ENCODE data around the gene EPB41L2.
A peak's percentile ranks its signal among the peaks of the same experiment; 100 is the strongest.
"Not testable (repeated sequence)": the region's sequence is repeated elsewhere in the genome, so short reads cannot be mapped to it uniquely, and the experiment has no call there.

Gene EPB41L2

DNA sequence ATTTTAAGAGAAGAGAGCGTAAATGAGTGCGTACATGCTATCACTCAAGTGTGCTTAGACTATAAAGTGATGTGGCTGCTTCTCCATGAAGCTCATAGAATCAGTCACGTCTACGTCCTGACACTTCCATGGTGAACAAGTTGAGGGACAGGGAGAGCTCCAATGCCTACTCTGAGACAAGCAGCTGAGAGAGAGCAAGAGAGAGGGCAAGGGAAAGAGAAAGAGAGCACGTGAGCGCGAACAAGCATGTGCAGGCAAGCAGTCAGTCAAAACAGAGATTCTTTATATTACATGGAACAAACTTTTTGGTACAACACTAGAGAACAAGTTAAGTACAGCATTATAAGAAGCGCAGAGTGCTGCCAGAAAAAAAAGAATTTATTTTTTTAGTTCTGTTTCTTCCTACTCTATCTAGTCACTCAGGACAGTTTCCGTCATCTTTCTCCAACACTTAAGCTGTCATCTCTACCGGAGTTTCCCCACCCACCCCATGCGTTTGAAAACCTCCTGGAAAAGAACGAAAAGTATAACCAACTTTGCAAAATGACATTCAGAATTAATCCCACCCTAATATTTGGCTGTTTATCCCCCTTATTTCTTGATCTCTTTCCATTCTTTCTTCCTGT, 61.8 kb downstream of the EPB41L2 start:
- Histone ChIP-seq H3K4me1 (ENCODE audit: control insufficient read depth, insufficient read depth, low read length) (peaks cover 36% of the 10 kb centered on the region), H3K9me3 (replicated peaks; ENCODE audit: low read length) (no peaks in the 10 kb centered on the region), H3K36me3 (ENCODE audit: insufficient read depth, low read length) (no peaks in the 10 kb centered on the region), H3K9ac (ENCODE audit: low read depth, low read length) (peak overlapping the region; percentile 13), H3K4me3 (ENCODE audit: low read length) (peak overlapping the region; percentile 46), H3K27me3 (ENCODE audit: control insufficient read depth, insufficient read depth, low read length) (no peaks in the 10 kb centered on the region), H3K4me2 (ENCODE audit: low read length) (peak overlapping the region; percentile 72)

DNA sequence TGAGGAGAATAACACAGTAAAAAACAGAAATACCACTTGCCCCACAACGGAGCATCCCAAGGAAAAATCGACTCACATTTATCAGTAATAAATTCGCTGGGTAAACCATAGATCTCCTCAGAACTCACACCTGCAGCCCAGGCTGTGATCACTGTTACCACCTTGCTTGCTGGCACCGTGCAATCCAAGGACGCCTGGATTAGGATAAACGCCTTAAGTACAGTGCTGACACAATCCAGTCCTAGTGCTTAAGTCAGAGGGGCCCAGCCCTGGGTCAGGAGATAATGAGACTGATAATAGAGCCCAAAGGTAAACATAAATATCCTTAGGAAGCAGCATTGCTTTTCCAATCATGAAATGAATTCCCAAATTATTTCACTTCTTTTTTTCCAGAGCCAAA, 62.5 kb downstream of the EPB41L2 start:
- H3K4me3 ChIP-seq (ENCODE audit: low read length) = no peak overlapping the region
- peaks cover 41% of the 10 kb centered on the region for H3K4me1 ChIP-seq (ENCODE audit: control insufficient read depth, insufficient read depth, low read length)
- no peaks in the 10 kb centered on the region for H3K9me3 ChIP-seq (replicated peaks; ENCODE audit: low read length)
- no peak overlapping the region for H3K4me2 ChIP-seq (ENCODE audit: low read length)
- H3K27me3 ChIP-seq (ENCODE audit: control insufficient read depth, insufficient read depth, low read length) = no peaks in the 10 kb centered on the region
- H3K9ac ChIP-seq (ENCODE audit: low read depth, low read length) = no peak overlapping the region
- no peaks in the 10 kb centered on the region for H3K36me3 ChIP-seq (ENCODE audit: insufficient read depth, low read length)

DNA sequence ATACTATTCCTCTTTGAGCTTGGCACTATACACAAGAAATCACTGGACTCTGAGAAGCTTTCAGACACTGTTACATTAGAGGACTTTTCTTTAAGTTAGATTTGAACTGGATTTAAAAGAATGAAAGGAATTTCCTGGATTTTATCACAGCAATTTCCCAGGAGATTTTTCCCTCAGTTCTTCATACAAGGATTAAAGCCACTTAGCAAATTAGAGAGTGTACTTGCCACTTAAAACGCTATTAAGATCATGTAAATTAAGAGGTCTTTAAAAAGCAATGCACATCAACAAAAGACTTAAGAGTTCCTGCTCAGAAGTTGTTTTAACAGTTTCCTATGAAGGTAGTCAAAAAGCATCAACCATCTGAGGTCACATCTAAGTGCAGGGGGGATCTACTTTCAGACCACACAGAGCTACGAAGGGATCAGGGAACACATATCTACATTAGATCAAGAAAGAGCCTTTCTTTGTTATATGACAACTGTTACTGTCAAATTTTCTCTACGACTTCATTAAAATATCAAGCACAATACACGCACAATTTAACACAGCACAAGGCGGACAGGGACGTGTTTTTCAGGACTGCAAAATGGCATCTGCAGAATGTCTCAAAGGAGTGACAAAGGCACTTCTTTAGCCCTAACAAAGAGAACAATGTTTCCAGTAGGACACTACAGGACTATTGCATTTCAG, 65.8 kb downstream of the EPB41L2 start:
- H3K9ac ChIP-seq (ENCODE audit: low read depth, low read length) = peak overlapping the region; percentile 7
- H3K27me3 ChIP-seq (ENCODE audit: control insufficient read depth, insufficient read depth, low read length) = no peaks in the 10 kb centered on the region
- peak overlapping the region; percentile 57 for H3K4me2 ChIP-seq (ENCODE audit: low read length)
- peaks cover 34% of the 10 kb centered on the region for H3K4me1 ChIP-seq (ENCODE audit: control insufficient read depth, insufficient read depth, low read length)
- H3K36me3 ChIP-seq (ENCODE audit: insufficient read depth, low read length) = no peaks in the 10 kb centered on the region
- H3K9me3 ChIP-seq (replicated peaks; ENCODE audit: low read length) = no peaks in the 10 kb centered on the region
- H3K4me3 ChIP-seq (ENCODE audit: low read length) = peak overlapping the region; percentile 20

DNA sequence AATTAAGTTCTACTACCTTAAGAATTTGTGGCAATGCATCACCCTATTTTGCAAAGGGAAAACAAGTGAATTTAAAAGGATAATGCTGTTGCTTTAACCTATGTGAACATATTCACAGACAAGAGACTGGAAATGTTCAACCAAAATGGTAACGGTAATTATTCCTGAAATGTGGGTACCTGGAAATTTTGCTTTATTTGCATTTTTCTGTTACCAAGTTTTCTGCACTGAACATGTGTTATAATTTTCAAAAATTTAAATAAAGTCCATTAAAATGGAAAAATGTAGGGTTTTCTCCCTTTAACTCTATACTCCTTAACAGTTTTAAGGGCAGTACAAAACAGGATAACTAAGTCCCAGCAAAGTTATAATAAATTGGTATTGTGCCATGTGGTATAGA, 66.4 kb downstream of the EPB41L2 start:
- peak overlapping the region; percentile 57 for H3K4me2 ChIP-seq (ENCODE audit: low read length)
- peaks cover 29% of the 10 kb centered on the region for H3K4me1 ChIP-seq (ENCODE audit: control insufficient read depth, insufficient read depth, low read length)
- no peaks in the 10 kb centered on the region for H3K36me3 ChIP-seq (ENCODE audit: insufficient read depth, low read length)
- H3K9ac ChIP-seq (ENCODE audit: low read depth, low read length) = peak overlapping the region; percentile 7
- no peak overlapping the region for H3K4me3 ChIP-seq (ENCODE audit: low read length)
- no peaks in the 10 kb centered on the region for H3K9me3 ChIP-seq (replicated peaks; ENCODE audit: low read length)
- no peaks in the 10 kb centered on the region for H3K27me3 ChIP-seq (ENCODE audit: control insufficient read depth, insufficient read depth, low read length)

DNA sequence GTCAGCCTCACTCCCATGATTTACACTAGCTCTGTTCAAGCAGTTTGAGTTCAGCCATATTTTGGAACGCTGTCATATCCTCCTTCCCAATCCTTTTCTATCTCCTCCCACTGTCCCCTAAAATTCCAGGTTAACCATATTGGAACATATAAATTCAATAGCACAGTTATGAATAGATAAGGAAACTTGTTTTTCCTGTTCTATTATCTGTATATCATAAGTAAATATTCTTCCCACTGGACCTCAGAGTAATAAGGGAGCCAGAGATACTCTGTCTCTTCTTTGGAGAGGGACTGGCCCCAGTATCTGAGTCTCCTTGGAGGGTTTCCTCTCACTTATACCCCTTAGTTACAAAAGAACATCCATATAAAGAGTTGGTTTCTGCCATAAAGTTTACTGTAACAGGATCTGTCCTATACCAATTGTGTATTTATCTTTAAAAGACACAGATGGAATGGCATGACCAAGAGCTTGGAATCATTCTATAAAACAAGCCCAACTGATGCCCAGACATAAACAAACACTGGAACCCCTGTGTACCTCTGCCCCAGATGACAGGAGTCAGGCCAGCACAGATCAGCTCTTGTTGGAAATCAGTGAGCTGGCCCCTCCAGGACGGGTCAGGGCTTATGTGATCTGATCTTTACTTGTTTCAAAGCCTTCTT, 67.1 kb downstream of the EPB41L2 start:
- no peak overlapping the region for H3K4me3 ChIP-seq (ENCODE audit: low read length)
- H3K9ac ChIP-seq (ENCODE audit: low read depth, low read length) = no peak overlapping the region
- peaks cover 21% of the 10 kb centered on the region for H3K4me1 ChIP-seq (ENCODE audit: control insufficient read depth, insufficient read depth, low read length)
- H3K36me3 ChIP-seq (ENCODE audit: insufficient read depth, low read length) = no peaks in the 10 kb centered on the region
- no peaks in the 10 kb centered on the region for H3K9me3 ChIP-seq (replicated peaks; ENCODE audit: low read length)
- H3K4me2 ChIP-seq (ENCODE audit: low read length) = no peak overlapping the region
- H3K27me3 ChIP-seq (ENCODE audit: control insufficient read depth, insufficient read depth, low read length) = no peaks in the 10 kb centered on the region

DNA sequence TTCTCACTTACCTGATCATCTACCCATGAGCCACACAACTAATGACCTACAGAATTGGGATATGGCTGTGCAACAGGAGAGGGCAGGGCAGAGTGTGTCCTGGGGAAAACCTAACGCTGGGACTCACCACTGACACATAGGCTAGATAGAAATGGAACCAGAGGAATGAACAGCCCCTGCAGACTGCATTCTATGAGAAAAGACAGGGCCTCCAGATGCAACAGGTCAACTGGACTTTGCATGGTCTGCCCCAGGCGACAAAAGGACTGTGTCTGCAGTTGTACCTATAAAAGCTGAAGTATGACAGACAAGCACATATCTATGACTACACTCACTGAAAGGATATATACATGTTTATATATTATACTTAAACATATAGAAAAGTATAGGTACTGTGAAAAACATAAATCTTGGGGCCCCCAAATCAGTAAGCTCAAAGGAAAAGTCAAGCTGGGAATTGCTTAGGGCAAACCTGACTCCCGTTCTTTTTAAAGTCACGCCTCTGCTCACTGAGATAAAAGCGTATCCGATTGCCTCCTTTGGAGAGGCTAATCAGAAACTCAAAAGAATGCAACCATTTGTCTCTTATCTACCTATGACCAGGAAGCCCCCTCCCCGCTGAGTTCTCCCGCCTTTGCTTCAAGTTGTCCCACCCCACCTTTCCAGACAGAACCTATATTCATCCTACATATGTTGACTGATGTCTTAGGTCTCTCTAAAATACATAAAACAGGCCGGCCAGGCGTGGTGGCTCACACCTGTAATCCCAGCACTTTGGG, 68.5 kb downstream of the EPB41L2 start:
- Histone ChIP-seq H3K9ac (ENCODE audit: low read depth, low read length) (no peak overlapping the region), H3K9me3 (replicated peaks; ENCODE audit: low read length) (no peaks in the 10 kb centered on the region), H3K4me1 (ENCODE audit: control insufficient read depth, insufficient read depth, low read length) (peaks cover 21% of the 10 kb centered on the region), H3K27me3 (ENCODE audit: control insufficient read depth, insufficient read depth, low read length) (no peaks in the 10 kb centered on the region), H3K36me3 (ENCODE audit: insufficient read depth, low read length) (no peaks in the 10 kb centered on the region), H3K4me3 (ENCODE audit: low read length) (no peak overlapping the region), H3K4me2 (ENCODE audit: low read length) (no peak overlapping the region)

DNA sequence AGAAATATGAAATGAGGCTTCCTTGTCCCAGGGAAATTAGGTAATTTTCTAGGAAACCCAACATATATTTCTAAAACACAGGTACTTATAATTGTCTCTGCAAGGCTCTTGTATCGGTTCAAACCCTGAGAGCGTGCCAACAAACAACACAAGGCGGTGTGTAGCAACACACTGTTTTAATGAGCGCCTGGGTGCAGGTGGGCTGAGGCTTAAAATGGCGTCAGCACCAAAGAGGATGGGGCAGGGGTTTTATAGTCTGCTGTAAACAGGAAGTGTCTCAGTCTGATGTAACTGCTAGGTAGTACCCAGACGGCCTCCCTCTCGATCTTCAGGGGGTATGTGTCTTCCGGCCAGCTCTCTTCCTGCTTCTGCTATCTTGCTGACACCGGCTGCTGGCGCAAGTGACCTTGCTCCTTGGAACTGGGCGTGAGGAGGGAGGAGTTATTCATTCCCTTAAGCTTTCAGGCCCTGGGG, 69.7 kb downstream of the EPB41L2 start:
- Histone ChIP-seq H3K27me3 (ENCODE audit: control insufficient read depth, insufficient read depth, low read length) (no peaks in the 10 kb centered on the region), H3K4me1 (ENCODE audit: control insufficient read depth, insufficient read depth, low read length) (peaks cover 21% of the 10 kb centered on the region), H3K36me3 (ENCODE audit: insufficient read depth, low read length) (no peaks in the 10 kb centered on the region), H3K4me2 (ENCODE audit: low read length) (no peak overlapping the region), H3K9ac (ENCODE audit: low read depth, low read length) (no peak overlapping the region), H3K4me3 (ENCODE audit: low read length) (no peak overlapping the region), H3K9me3 (replicated peaks; ENCODE audit: low read length) (no peaks in the 10 kb centered on the region)

DNA sequence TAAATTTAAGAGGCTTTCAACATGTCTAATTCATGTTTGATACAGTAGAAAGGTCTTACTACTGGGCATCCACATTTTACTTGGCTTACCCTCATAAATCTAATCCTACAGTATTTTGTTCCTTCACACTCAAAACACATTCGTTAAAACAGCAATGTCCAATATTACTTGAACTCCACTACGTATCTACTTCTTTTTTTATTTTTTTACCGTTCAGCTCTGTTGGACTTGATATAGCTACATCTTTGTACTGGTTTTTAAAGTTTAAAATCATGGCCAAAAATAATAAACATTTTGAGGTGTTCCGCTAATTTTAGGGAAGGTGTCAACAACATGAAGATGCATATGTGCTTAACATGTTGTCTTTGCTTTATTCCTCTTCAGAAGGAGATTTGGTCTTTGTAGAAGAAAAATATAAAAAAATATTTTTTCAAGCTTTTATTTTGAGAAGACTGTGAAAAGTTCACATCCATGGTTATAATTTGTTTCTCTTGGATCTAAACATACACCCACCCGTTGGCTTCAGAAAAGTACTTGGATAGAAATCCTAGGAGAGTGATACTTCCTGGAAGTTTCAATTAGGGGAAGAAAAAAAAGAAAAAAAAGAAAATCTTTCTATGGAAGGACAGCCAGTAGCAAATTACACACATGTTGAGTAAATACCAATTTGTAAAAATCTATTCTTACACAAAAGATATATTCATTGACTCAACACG, 71.5 kb downstream of the EPB41L2 start:
- Histone ChIP-seq H3K36me3 (ENCODE audit: insufficient read depth, low read length) (no peaks in the 10 kb centered on the region), H3K9ac (ENCODE audit: low read depth, low read length) (no peak overlapping the region), H3K4me3 (ENCODE audit: low read length) (no peak overlapping the region), H3K27me3 (ENCODE audit: control insufficient read depth, insufficient read depth, low read length) (no peaks in the 10 kb centered on the region), H3K4me2 (ENCODE audit: low read length) (no peak overlapping the region), H3K9me3 (replicated peaks; ENCODE audit: low read length) (no peaks in the 10 kb centered on the region), H3K4me1 (ENCODE audit: control insufficient read depth, insufficient read depth, low read length) (peaks cover 9% of the 10 kb centered on the region)

DNA sequence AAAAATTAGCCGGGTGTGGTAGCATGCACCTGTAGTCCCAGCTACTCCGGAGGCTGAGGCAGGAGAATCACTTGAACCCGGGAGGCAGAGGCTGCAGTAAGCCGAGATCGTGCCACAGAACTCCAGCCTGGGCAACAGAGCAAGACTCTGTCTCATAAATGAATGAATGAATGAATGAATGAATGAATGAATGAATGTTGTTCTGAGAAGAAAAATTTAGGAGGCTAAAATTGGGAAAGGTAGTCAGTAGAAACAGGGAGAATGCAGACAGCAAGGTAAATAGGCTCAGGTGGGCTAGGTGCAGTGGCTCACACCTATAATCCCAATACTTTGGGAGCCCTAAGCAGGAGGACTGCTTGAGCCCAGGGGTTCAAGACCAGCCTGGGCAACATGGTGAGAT, 75.5 kb downstream of the EPB41L2 start:
- not testable (repeated sequence) for H3K9me3 ChIP-seq (replicated peaks; ENCODE audit: low read length); H3K27me3 ChIP-seq (ENCODE audit: control insufficient read depth, insufficient read depth, low read length); H3K4me3 ChIP-seq (ENCODE audit: low read length); H3K4me2 ChIP-seq (ENCODE audit: low read length); H3K4me1 ChIP-seq (ENCODE audit: control insufficient read depth, insufficient read depth, low read length); H3K9ac ChIP-seq (ENCODE audit: low read depth, low read length); H3K36me3 ChIP-seq (ENCODE audit: insufficient read depth, low read length)

DNA sequence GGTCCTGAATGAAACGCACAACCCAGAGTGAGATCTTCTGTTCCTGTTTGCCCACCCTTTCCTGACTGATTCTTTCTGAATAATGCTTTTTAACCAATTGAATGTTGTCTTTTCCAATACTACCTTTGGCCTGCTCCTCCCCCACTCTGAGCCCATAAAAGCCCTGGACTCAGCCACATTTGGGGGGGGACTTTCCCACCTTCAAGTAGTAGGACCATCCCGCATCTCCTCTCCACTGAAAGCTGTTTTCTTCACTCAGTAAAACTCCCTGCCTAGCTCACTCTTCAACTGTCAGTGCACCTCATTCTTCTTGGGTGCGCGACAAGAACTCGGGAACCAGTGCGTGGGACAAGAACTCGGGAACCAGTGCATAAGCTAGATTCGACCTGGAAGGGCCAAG, 77.9 kb downstream of the EPB41L2 start:
- Histone ChIP-seq H3K4me3 (ENCODE audit: low read length) (no peak overlapping the region), H3K9ac (ENCODE audit: low read depth, low read length) (no peak overlapping the region), H3K4me1 (ENCODE audit: control insufficient read depth, insufficient read depth, low read length) (no peaks in the 10 kb centered on the region), H3K36me3 (ENCODE audit: insufficient read depth, low read length) (no peaks in the 10 kb centered on the region), H3K9me3 (replicated peaks; ENCODE audit: low read length) (no peaks in the 10 kb centered on the region), H3K27me3 (ENCODE audit: control insufficient read depth, insufficient read depth, low read length) (no peaks in the 10 kb centered on the region), H3K4me2 (ENCODE audit: low read length) (no peak overlapping the region)

DNA sequence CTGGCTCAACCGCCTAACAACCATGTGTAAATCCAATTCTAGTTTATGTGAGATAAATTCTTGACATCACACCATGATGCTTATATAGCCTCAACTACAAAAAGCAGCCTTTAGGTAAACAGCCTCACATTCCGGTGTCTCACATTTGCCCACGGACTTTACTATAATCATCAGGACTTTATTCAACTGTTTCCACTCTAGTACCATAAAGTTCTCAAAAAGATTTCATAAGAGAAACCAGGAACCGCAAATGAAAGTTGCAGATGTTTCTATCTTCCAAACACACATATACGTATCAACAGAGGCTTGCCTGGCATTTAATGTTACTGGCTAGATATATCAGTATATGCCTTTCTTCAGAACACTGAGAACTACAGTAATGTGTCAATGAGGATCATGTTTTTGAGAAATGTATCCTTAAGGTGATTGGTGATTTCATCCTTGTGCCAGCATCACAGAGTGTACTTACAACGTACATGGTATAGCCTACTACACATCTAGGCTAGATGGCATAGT, 80.0 kb downstream of the EPB41L2 start:
- Histone ChIP-seq H3K9ac (ENCODE audit: low read depth, low read length) (no peak overlapping the region), H3K9me3 (replicated peaks; ENCODE audit: low read length) (no peaks in the 10 kb centered on the region), H3K4me2 (ENCODE audit: low read length) (no peak overlapping the region), H3K4me1 (ENCODE audit: control insufficient read depth, insufficient read depth, low read length) (no peaks in the 10 kb centered on the region), H3K36me3 (ENCODE audit: insufficient read depth, low read length) (no peaks in the 10 kb centered on the region), H3K4me3 (ENCODE audit: low read length) (no peak overlapping the region), H3K27me3 (ENCODE audit: control insufficient read depth, insufficient read depth, low read length) (no peaks in the 10 kb centered on the region)

Data from skeletal muscle satellite cell (primary cell).